Activated CD8-positive, alpha-beta memory T cell treated with anti-CD3 and anti-CD28 coated beads for 36 hours (primary cell): ENCODE measurements around the gene CDK2AP2. TPM values are rescaled to one million over a fixed set of nuclear protein-coding genes. Genes with fewer than 3 reads are reported as not detected.

Experiments used
- CTCF ChIA-PET: fragments of 350-600 bp; sonication (Branson Sonifier 250); formaldehyde crosslinking; loops from one replicate; lab custom pipeline; 2021; ENCODE audit warnings: antibody characterized with exemption; lab: Charles Lee
- POLR2A ChIA-PET: fragments of 350-600 bp; sonication (Branson Sonifier 250); formaldehyde crosslinking; loops from one replicate; lab custom pipeline; 2021; ENCODE audit warnings: antibody characterized with exemption; lab: Charles Lee
- total RNA-seq, 2 experiments: library from RNA; stranded (reverse); gene quantifications; one replicate each; pipeline ENCODE4 v1.2.3, GENCODE V29; 2021

CDK2AP2 gene
- total RNA-seq, 2 experiments from 2014 or later, result 61.1 to 64.8 TPM

DNA sequence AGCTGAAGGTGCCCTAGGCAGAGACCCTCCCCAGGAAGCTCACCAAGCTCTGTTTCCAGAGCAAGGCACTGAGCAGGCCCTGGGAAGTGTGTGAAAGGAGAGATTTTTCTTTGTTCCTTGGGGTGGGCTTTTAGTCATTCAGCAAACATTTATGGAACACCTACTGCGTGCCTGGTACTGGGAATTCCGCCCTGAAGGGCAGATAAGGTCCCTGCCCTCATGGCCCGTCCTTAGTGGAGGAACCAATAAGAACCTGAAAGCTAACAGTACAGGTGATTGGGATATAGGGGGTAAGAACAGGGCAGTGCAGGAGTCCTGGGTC is 42.8 kb downstream of the CDK2AP2 start:
- POLR2A ChIA-PET, result interaction anchor here (0.6 to 2.9 kb wide), 5 partner anchors 15 to 57 kb away, joined by 3 to 25 read pairs (median 4); partner anchors contain the start of gene PTPRCAP
- CTCF ChIA-PET, result interaction anchor here (0.6 to 1.6 kb wide), 7 partner anchors 13 to 40 kb away, joined by 3 to 7 read pairs (median 3); partner anchors contain the start of genes PITPNM1 and PTPRCAP

DNA sequence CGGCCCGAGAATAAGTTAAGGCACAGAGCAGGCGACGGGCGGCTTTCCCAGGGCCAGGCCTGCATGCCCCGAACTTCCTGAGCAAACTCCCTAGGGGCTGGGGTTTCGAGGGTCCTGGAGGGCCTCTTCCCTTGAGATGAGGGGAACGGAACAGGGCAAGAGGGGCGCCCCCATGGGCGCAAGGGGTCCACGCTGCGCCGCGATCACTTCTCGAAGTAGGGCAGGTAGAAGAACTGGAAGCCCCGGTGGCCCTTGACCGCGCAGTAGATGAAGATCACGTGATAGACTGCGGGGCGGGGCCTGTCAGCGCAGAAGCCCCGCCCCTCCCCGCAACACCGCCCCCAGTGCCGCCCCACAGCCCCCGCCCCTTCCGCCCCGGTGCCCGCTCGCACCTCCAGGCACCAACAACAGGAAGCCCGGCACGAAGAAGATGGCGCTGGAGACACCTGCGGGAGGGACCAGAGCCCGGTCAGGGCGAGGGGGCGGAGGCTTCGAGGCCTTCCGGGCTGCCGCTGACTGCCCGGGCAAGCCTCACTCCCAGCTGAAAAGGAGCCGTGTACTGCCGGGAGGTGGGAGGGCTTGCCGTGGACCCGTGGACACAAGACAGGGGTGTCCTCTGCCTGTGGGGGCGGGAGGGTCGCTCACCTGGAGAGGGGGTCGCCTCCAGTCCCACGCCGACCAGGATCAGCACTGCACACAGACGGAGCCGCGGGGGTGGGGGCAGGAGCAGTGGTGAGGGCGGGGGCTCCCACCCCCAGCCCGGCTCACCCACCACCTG is 43.4 kb downstream of the CDK2AP2 start:
- ChIA-PET CTCF (interaction anchor here (0.6 to 1.6 kb wide), 7 partner anchors 14 to 40 kb away, joined by 3 to 7 read pairs (median 3); partner anchors contain the start of genes PITPNM1 and PTPRCAP), POLR2A (interaction anchor here (0.6 to 2.9 kb wide), 4 partner anchors 14 to 57 kb away, joined by 3 to 25 read pairs (median 4); partner anchors contain the start of gene PTPRCAP)

DNA sequence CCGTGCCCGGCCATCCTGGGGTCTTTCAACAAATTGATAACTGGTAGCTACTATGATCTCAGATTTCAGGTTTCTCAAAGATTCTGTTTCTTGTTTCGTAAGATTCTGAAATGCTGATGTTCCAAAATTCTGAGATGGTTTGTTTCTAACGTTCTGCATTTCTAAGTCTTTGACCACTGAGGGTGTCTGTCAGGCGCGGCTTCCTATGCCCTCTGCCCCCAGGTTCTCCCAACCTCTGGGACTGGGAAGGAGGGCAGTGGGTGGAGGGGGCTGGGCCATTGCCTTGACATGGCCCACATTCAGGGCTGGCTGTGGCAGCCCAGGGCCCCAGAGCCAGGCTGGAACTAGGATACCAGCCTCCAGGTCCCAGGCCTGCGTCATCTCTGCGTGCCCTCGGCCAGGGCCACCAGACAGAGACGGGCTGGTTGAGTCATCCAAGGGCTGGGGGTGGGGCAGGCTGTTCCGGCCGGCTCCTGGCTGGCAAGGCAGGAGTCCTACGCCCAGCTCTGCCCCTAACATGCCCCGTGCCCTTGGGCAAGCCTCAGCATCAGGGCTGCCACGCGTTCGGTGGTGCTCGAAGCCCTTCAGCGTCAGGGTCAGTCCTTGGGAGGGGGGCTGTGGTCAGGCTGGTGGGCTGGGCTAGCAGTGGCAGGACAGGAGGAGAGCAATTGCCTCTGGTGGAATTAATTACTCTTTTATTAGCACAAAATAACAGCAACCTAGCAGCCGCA is 44.1 kb downstream of the CDK2AP2 start:
- POLR2A ChIA-PET, result interaction anchor here (2.9 kb wide), 1 partner anchor 26 kb away, joined by 25 read pairs; the partner anchor contains the start of gene PTPRCAP
- CTCF ChIA-PET, result no interaction called here

DNA sequence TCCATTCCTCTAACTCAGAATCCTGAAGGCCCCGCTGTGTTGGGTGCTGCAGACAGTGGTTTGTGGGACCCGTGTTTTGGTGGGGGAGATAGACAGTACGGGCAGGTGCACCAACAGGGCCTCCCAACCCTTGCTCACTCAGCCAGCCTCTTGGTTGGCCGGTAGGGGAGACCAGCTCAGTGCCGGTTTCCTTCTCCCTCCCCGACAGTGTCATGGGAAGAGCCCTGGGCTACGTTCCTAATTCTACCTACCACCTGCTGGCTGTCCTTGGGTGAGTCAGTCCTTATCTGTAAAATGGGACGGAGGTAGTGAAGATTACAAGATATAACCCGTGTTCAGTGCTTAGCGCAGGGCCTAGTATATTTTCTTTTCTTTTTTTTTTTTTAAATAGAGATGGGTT is 44.8 kb downstream of the CDK2AP2 start:
- POLR2A ChIA-PET, result interaction anchor here (2.9 kb wide), 1 partner anchor 26 kb away, joined by 25 read pairs; the partner anchor contains the start of gene PTPRCAP
- CTCF ChIA-PET, result no interaction called here

DNA sequence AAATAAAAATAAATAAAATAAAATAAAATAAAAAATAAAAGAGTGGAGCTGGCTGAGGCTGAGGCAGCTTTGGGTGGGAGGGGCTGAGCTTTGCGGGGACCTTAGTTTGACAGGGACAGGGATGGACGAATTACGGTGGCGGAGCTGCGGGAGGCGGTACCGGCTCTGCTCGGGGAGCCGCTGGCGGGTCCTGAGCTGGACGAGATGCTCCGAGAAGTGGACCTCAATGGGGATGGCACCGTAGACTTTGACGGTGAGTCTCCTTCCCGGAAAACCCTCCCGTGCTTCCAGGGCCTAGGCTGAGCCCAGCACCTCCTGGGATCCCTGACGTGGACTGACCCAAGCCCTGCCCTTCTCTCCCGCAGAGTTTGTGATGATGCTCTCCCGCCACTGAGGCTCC is 49.7 kb downstream of the CDK2AP2 start:
- ChIA-PET POLR2A (no interaction called here), CTCF (interaction anchor here (1.2 kb wide), 1 partner anchor 11 kb away, joined by 4 read pairs; the partner anchor contains the start of gene TMEM134)

DNA sequence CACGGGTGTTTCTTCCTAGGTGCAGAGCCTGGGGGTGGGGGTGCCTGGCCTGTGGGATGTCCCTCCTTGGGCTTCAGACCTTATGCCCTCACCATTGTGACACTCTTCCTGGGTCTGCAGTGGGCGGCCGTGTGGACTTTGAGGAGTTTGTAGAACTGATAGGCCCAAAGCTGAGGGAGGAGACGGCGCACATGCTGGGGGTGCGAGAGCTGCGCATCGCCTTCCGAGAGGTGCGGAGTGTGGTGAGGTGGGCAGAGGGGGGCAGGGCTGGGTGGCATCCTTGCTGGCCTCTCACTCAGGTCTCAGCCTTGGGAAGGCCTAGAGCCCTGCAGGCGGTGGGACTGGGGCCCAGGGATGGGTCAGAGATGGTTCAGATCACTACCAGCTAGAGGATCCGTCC is 50.5 kb downstream of the CDK2AP2 start:
- ChIA-PET CTCF (no interaction called here), POLR2A (no interaction called here)

Other genes starting within 250 kb of the CDK2AP2 start
- gene GRK2, start 241.7 kb downstream of the CDK2AP2 start, total RNA-seq, result 100 to 1,000 TPM; 223 to 234 TPM
- 10 to 100 TPM; 76.2 to 77.4 TPM for gene ANKRD13D, start 218.9 kb downstream of the CDK2AP2 start, total RNA-seq
- 1 to 10 TPM; 6.1 to 7.6 TPM for gene SSH3, start 204.6 kb downstream of the CDK2AP2 start, total RNA-seq
- gene POLD4, start 154.6 kb downstream of the CDK2AP2 start, total RNA-seq, result 10 to 100 TPM; 31.3 to 31.7 TPM
- gene CLCF1, start 134.6 kb downstream of the CDK2AP2 start, total RNA-seq, result 1 to 10 TPM; 2.9 to 3.5 TPM
- 10 to 100 TPM; 35.2 to 37.4 TPM for gene RAD9A, start 116.2 kb downstream of the CDK2AP2 start, total RNA-seq
- gene PPP1CA, start 106.3 kb downstream of the CDK2AP2 start, total RNA-seq, result 100 to 1,000 TPM; 308 to 323 TPM
- 100 to 1,000 TPM in 1 of 2 experiments, 10 to 100 TPM in 1; 98.1 to 103 TPM for gene TBC1D10C, start 104.1 kb downstream of the CDK2AP2 start, total RNA-seq
- gene CARNS1, start 92.5 kb downstream of the CDK2AP2 start, total RNA-seq, result 1 to 10 TPM; 1.9 to 2.0 TPM
- 10 to 100 TPM; 82.8 to 85.6 TPM for gene RPS6KB2, start 79.7 kb downstream of the CDK2AP2 start, total RNA-seq
- gene PTPRCAP, start 70.5 kb downstream of the CDK2AP2 start, total RNA-seq, result 100 to 1,000 TPM; 147 to 151 TPM
- 100 to 1,000 TPM; 140 to 148 TPM for gene CORO1B, start 64.7 kb downstream of the CDK2AP2 start, total RNA-seq
- not detected for gene GPR152, start 55.4 kb downstream of the CDK2AP2 start, total RNA-seq
- gene CABP4, start 52.8 kb downstream of the CDK2AP2 start, total RNA-seq, result under 1 TPM in 1 of 2 experiments, not detected in 1; 0.23 TPM
- 10 to 100 TPM; 46.4 to 47.7 TPM for gene TMEM134, start 38.9 kb downstream of the CDK2AP2 start, total RNA-seq
- gene AIP, start 25.1 kb downstream of the CDK2AP2 start, total RNA-seq, result 100 to 1,000 TPM; 154 to 159 TPM
- gene PITPNM1, start 2.8 kb downstream of the CDK2AP2 start, total RNA-seq, result 100 to 1,000 TPM; 102 to 104 TPM
- not detected for gene CABP2, start 15.3 kb upstream of the CDK2AP2 start, total RNA-seq
- 100 to 1,000 TPM; 471 to 491 TPM for gene GSTP1, start 75.7 kb upstream of the CDK2AP2 start, total RNA-seq
- gene NDUFV1, start 98.8 kb upstream of the CDK2AP2 start, total RNA-seq, result 100 to 1,000 TPM; 315 to 317 TPM
- gene NUDT8, start 121.8 kb upstream of the CDK2AP2 start, total RNA-seq, result 10 to 100 TPM; 28.3 to 28.9 TPM
- not detected for gene TBX10, start 131.6 kb upstream of the CDK2AP2 start, total RNA-seq
- gene ACY3, start 142.6 kb upstream of the CDK2AP2 start, total RNA-seq, result under 1 TPM; 0.21 to 0.50 TPM
- not detected for gene ALDH3B2, start 166.5 kb upstream of the CDK2AP2 start, total RNA-seq